Measurements from ENCODE around the gene GIMAP2. TPM values are rescaled to one million over a fixed set of nuclear protein-coding genes. Genes with fewer than 3 reads are reported as not detected.

GIMAP2 gene
- total RNA-seq, 1 donor from 2014 or later: not detected

GRCh38 chr7:150732786-150733481, 47.4 kb downstream of the GIMAP2 start:
- Histone ChIP-seq H3K9me3 (ENCODE audit: insufficient read depth, low read depth, low read length) (no peaks in the 10 kb centered on the region), H3K36me3 (ENCODE audit: insufficient read depth, low read length) (no peaks in the 10 kb centered on the region), H3K4me2 (ENCODE audit: low read length) (no peak overlapping the region), H3K79me2 (ENCODE audit: insufficient read depth, low read length) (no peaks in the 10 kb centered on the region), H4K20me1 (ENCODE audit: insufficient read depth, low read length) (no peaks in the 10 kb centered on the region), H3K9ac (ENCODE audit: low read length) (no peak overlapping the region), H3K27ac (ENCODE audit: low read depth, low read length) (no peak overlapping the region), H3K27me3 (ENCODE audit: insufficient read depth, low read length) (no peaks in the 10 kb centered on the region), H3K4me3 (ENCODE audit: insufficient read depth, low read depth, low read length) (no peak overlapping the region), H2AFZ (ENCODE audit: low read depth, low read length) (no peak overlapping the region), H3K4me1 (ENCODE audit: insufficient read depth, low read length) (no peaks in the 10 kb centered on the region)
- Mint-ChIP-seq H3K9me3 (ENCODE audit: unreplicated experiment) (peaks cover 6% of the 10 kb centered on the region), H3K27me3 (ENCODE audit: low read depth, unreplicated experiment) (peaks cover 82% of the 10 kb centered on the region), H3K36me3 (ENCODE audit: low read depth, unreplicated experiment) (no peaks in the 10 kb centered on the region), H3K4me3 (ENCODE audit: unreplicated experiment) (no peak overlapping the region), H3K4me1 (ENCODE audit: low read depth, unreplicated experiment) (no peaks in the 10 kb centered on the region), H3K27ac (ENCODE audit: unreplicated experiment) (no peak overlapping the region)
- no peak for TF ChIP-seq EZH2 (IDR thresholded peaks at IDR 0.05; ENCODE audit: insufficient read depth, low read length)
- no peak for TF ChIP-seq CTCF (IDR thresholded peaks at IDR 0.05; ENCODE audit: insufficient read depth, low read depth, low read length)
- DNase-seq (ENCODE audit: low read depth) (no peak), FAIRE-seq (no peak)

GRCh38 chr7:150733482-150734095, 48.1 kb downstream of the GIMAP2 start:
- Histone ChIP-seq H4K20me1 (ENCODE audit: insufficient read depth, low read length) (no peaks in the 10 kb centered on the region), H3K27me3 (ENCODE audit: insufficient read depth, low read length) (no peaks in the 10 kb centered on the region), H3K4me2 (ENCODE audit: low read length) (no peak overlapping the region), H3K4me3 (ENCODE audit: insufficient read depth, low read depth, low read length) (no peak overlapping the region), H3K9ac (ENCODE audit: low read length) (no peak overlapping the region), H3K9me3 (ENCODE audit: insufficient read depth, low read depth, low read length) (no peaks in the 10 kb centered on the region), H3K36me3 (ENCODE audit: insufficient read depth, low read length) (no peaks in the 10 kb centered on the region), H3K4me1 (ENCODE audit: insufficient read depth, low read length) (no peaks in the 10 kb centered on the region), H3K79me2 (ENCODE audit: insufficient read depth, low read length) (no peaks in the 10 kb centered on the region), H3K27ac (ENCODE audit: low read depth, low read length) (no peak overlapping the region), H2AFZ (ENCODE audit: low read depth, low read length) (no peak overlapping the region)
- Mint-ChIP-seq H3K36me3 (ENCODE audit: low read depth, unreplicated experiment) (no peaks in the 10 kb centered on the region), H3K27ac (ENCODE audit: unreplicated experiment) (no peak overlapping the region), H3K27me3 (ENCODE audit: low read depth, unreplicated experiment) (peaks cover 86% of the 10 kb centered on the region), H3K9me3 (ENCODE audit: unreplicated experiment) (peaks cover 6% of the 10 kb centered on the region), H3K4me3 (ENCODE audit: unreplicated experiment) (no peak overlapping the region), H3K4me1 (ENCODE audit: low read depth, unreplicated experiment) (no peaks in the 10 kb centered on the region)
- TF ChIP-seq EZH2 (IDR thresholded peaks at IDR 0.05; ENCODE audit: insufficient read depth, low read length) (no peak), CTCF (IDR thresholded peaks at IDR 0.05; ENCODE audit: insufficient read depth, low read depth, low read length) (no peak)
- DNase-seq (ENCODE audit: low read depth) (no peak), FAIRE-seq (no peak)

GRCh38 chr7:150734254-150734653, 48.7 kb downstream of the GIMAP2 start:
- Histone ChIP-seq H3K4me3 (ENCODE audit: insufficient read depth, low read depth, low read length) (no peak overlapping the region), H3K79me2 (ENCODE audit: insufficient read depth, low read length) (no peaks in the 10 kb centered on the region), H3K27ac (ENCODE audit: low read depth, low read length) (no peak overlapping the region), H3K27me3 (ENCODE audit: insufficient read depth, low read length) (no peaks in the 10 kb centered on the region), H2AFZ (ENCODE audit: low read depth, low read length) (no peak overlapping the region), H3K9ac (ENCODE audit: low read length) (no peak overlapping the region), H3K4me1 (ENCODE audit: insufficient read depth, low read length) (no peaks in the 10 kb centered on the region), H4K20me1 (ENCODE audit: insufficient read depth, low read length) (no peaks in the 10 kb centered on the region), H3K9me3 (ENCODE audit: insufficient read depth, low read depth, low read length) (no peaks in the 10 kb centered on the region), H3K36me3 (ENCODE audit: insufficient read depth, low read length) (no peaks in the 10 kb centered on the region), H3K4me2 (ENCODE audit: low read length) (no peak overlapping the region)
- peaks cover 87% of the 10 kb centered on the region for H3K27me3 Mint-ChIP-seq (ENCODE audit: low read depth, unreplicated experiment)
- no peak for TF ChIP-seq EZH2 (IDR thresholded peaks at IDR 0.05; ENCODE audit: insufficient read depth, low read length)
- TF ChIP-seq CTCF (IDR thresholded peaks at IDR 0.05; ENCODE audit: insufficient read depth, low read depth, low read length): no peak
- no peak overlapping the region for H3K4me3 Mint-ChIP-seq (ENCODE audit: unreplicated experiment)
- DNase-seq (ENCODE audit: low read depth): no peak
- H3K9me3 Mint-ChIP-seq (ENCODE audit: unreplicated experiment): peaks cover 6% of the 10 kb centered on the region
- no peaks in the 10 kb centered on the region for H3K4me1 Mint-ChIP-seq (ENCODE audit: low read depth, unreplicated experiment)
- H3K27ac Mint-ChIP-seq (ENCODE audit: unreplicated experiment): no peak overlapping the region
- no peaks in the 10 kb centered on the region for H3K36me3 Mint-ChIP-seq (ENCODE audit: low read depth, unreplicated experiment)
- FAIRE-seq: no peak

All from astrocyte (in vitro differentiated cells and primary cell).